ENCODE measurements around the gene GNAS.

GNAS gene

DNA sequence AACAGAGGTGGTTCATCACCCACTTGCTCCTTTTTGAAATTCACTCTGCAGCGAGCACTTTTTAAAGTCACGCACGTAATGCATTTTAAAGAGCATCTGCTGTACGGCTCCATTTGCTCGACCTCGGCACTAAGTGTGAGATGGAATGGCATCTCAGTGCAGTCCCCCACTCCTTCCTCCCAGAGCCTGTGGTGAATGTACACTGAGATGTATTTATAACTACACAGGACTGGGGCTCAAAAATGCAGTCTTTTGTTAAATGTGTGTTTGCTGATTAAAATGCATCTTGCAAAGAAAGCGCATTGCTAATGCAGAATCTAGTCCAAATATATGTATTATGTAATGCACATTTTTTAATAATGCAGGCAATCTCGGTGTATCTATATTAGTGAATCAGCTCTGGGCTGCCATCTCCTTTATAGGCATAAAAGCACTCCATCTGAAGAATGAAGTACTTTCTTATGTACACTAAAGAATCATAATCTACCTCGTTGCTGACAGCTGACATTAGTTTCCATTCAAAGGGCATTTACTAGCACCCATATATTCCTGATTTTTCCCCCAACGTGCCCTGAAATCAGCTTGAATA is 15.8 kb upstream of the GNAS start:
- TF ChIP-seq, protein P1, sequence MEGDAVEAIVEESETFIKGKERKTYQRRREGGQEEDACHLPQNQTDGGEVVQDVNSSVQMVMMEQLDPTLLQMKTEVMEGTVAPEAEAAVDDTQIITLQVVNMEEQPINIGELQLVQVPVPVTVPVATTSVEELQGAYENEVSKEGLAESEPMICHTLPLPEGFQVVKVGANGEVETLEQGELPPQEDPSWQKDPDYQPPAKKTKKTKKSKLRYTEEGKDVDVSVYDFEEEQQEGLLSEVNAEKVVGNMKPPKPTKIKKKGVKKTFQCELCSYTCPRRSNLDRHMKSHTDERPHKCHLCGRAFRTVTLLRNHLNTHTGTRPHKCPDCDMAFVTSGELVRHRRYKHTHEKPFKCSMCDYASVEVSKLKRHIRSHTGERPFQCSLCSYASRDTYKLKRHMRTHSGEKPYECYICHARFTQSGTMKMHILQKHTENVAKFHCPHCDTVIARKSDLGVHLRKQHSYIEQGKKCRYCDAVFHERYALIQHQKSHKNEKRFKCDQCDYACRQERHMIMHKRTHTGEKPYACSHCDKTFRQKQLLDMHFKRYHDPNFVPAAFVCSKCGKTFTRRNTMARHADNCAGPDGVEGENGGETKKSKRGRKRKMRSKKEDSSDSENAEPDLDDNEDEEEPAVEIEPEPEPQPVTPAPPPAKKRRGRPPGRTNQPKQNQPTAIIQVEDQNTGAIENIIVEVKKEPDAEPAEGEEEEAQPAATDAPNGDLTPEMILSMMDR (conservative IDR thresholded peaks at IDR 0.05; ENCODE audit: control insufficient read depth, insufficient read depth, low read depth, low read length): no peak
- H3K4me3 ChIP-seq (ENCODE audit: control insufficient read depth, low read depth, low read length): no peak overlapping the region
- DNase-seq (ENCODE audit: low read depth): no peak

DNA sequence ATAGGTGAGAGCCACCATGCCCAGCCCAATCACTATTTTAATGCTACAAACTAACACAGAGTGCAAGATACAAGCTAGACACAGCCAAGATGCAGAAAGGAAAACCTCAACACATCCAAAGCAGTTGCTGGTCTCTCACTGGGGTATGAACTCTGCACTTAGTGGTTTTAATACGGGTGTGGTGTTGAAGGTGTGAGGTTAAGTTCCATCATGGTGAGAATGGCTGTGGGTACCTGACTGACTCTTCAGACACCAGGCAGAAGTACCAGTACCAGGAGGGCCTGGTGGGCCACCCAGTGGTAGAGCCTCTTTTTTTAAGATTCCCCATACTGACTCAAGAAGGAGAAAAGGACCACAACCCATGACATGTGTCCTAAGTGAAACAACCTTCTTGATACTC is 14.8 kb upstream of the GNAS start:
- H3K4me3 ChIP-seq (ENCODE audit: control insufficient read depth, low read depth, low read length): no peak overlapping the region
- no peak for DNase-seq (ENCODE audit: low read depth)
- TF ChIP-seq, protein P1 (conservative IDR thresholded peaks at IDR 0.05; ENCODE audit: control insufficient read depth, insufficient read depth, low read depth, low read length): no peak

DNA sequence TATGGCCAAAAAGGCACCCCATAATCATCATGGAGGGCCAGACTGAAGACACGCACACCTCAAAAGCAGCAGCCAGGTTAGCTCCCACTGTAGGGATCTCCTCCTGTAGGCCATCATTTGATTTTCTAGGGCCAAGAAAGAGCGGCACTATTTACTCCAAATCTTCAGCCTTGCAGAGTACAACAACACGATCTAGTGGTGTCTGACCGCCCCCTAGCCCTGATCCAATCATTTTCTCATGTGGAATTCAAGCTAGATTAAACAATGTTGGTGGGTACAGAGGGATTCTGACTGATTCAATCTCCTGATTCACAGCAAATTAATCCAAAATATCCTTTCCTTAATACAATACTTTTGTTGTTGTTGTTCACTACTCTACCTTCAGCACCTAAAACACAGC is 14.3 kb upstream of the GNAS start:
- TF ChIP-seq, protein P1 (conservative IDR thresholded peaks at IDR 0.05; ENCODE audit: control insufficient read depth, insufficient read depth, low read depth, low read length): no peak
- no peak for DNase-seq (ENCODE audit: low read depth)

DNA sequence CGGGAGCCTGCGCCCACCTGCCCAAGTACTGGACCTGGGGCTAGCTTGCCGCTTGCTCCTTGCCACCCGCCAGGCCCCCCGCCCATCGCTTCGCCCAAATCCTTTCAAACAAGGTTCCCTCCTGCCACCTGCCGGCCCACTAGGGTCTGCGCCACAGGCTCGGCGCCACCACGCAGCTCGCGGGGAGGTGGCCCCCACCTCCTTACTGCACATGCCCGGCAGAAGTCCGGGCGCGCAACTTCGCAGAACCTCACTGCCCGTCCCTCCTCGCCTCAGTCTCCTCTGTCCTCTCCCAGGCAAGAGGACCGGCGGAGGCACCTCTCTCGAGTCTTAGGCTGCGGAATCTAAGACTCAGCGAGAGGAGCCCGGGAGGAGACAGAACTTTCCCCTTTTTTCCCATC is 13.0 kb upstream of the GNAS start:
- no peak overlapping the region for H3K4me3 ChIP-seq (ENCODE audit: control insufficient read depth, low read depth, low read length)
- TF ChIP-seq, protein P1 (conservative IDR thresholded peaks at IDR 0.05; ENCODE audit: control insufficient read depth, insufficient read depth, low read depth, low read length): peak; percentile 22
- DNase-seq (ENCODE audit: low read depth): peak; percentile 17

More for the DNA sequence above, 14.3 kb upstream of the GNAS start:
- H3K4me3 ChIP-seq (ENCODE audit: control insufficient read depth, low read depth, low read length): no peak overlapping the region

DNA sequence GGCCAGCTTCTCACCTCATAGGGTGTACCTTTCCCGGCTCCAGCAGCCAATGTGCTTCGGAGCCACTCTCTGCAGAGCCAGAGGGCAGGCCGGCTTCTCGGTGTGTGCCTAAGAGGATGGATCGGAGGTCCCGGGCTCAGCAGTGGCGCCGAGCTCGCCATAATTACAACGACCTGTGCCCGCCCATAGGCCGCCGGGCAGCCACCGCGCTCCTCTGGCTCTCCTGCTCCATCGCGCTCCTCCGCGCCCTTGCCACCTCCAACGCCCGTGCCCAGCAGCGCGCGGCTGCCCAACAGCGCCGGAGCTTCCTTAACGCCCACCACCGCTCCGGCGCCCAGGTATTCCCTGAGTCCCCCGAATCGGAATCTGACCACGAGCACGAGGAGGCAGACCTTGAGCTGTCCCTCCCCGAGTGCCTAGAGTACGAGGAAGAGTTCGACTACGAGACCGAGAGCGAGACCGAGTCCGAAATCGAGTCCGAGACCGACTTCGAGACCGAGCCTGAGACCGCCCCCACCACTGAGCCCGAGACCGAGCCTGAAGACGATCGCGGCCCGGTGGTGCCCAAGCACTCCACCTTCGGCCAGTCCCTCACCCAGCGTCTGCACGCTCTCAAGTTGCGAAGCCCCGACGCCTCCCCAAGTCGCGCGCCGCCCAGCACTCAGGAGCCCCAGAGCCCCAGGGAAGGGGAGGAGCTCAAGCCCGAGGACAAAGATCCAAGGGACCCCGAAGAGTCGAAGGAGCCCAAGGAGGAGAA is 12.3 kb upstream of the GNAS start:
- TF ChIP-seq, protein P1 (conservative IDR thresholded peaks at IDR 0.05; ENCODE audit: control insufficient read depth, insufficient read depth, low read depth, low read length): no peak
- DNase-seq (ENCODE audit: low read depth): no peak
- no peak overlapping the region for H3K4me3 ChIP-seq (ENCODE audit: control insufficient read depth, low read depth, low read length)

DNA sequence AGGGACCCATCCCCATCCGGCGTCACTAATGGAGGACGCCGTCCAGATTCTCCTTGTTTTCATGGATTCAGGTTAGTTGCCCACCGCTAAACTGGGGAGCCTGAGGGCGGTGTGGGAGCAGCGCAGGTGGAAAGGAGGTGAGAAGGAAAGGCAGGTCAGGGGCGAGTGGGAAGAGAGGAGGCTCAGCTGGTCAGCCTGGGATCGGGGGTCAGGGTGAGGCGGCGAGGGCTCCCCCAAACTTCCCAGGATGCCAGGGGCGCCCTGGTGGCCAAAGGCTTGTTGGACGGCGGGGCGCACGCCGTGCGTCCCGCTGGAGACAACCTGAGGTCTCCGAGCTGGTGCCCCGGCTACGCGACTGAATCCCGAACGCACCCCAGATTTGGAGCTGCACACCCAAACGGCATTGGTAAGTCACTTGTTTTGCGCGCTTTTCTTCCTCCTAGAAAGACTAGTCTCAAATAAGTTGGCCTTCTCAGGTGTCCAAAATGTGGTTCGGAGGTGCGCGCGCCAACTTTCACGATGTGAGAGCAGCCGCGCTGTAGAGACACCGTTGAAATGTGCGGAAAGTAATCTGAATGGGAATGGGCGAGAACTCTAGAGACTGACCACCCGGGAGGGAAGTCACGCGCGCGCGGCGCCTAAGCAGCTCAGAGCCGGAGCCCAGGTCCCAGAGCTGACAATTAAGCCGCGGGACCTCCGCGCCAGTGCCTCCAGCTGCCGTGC is 11.5 kb upstream of the GNAS start:
- TF ChIP-seq, protein P1 (conservative IDR thresholded peaks at IDR 0.05; ENCODE audit: control insufficient read depth, insufficient read depth, low read depth, low read length): no peak
- H3K4me3 ChIP-seq (ENCODE audit: control insufficient read depth, low read depth, low read length): no peak overlapping the region
- no peak for DNase-seq (ENCODE audit: low read depth)
